Fibroblast of lung (primary cell): ENCODE measurements around the gene PIK3R6. TPM values are rescaled to one million over a fixed set of nuclear protein-coding genes. Genes with fewer than 3 reads are reported as not detected.

Experiments used
- DNase-seq, 2 donors: peaks; one replicate each; pipeline versions ENCODE4 v3.0.0 to v3.0.0-alpha.2; 2010; ENCODE audit warnings: low read depth in 2 of 2
- H2AFZ ChIP-seq: 2 replicates; pipeline ENCODE4 v1.5.1; 2012; ENCODE audit warnings: low read length, control low read depth, inconsistent platforms
- H3K27ac ChIP-seq: 2 replicates; pipeline ENCODE4 v1.5.1; 2011; ENCODE audit warnings: low read length, control low read depth; ENCODE audit not compliant: insufficient read depth
- H3K27me3 ChIP-seq: 2 replicates; pipeline ENCODE4 v1.5.1; 2011; ENCODE audit warnings: mild to moderate bottlenecking, low read length; ENCODE audit not compliant: control insufficient read depth, insufficient read depth
- H3K36me3 ChIP-seq: 2 replicates; pipeline ENCODE4 v1.5.1; 2011; ENCODE audit warnings: low read length; ENCODE audit not compliant: control insufficient read depth, insufficient read depth
- H3K4me1 ChIP-seq: 2 replicates; pipeline ENCODE4 v1.5.1; 2011; ENCODE audit warnings: low read length; ENCODE audit not compliant: control insufficient read depth, insufficient read depth; ENCODE audit errors: extremely low read depth
- H3K4me2 ChIP-seq: 2 replicates; pipeline ENCODE4 v1.5.1; 2011; ENCODE audit warnings: low read length, control low read depth; ENCODE audit not compliant: insufficient read depth; ENCODE audit errors: extremely low read depth
- H3K4me3 ChIP-seq, 4 experiments: fragments of 200-600 bp in 1 of 4; sonication (generic) in 1 of 4; replicated peaks in 1 of 4; 2 replicates each; pipeline ENCODE4 v1.5.1; 2011 to 2016; ENCODE audit warnings: low read length in 4 of 4, low read depth in 3 of 4, mild to moderate bottlenecking in 3 of 4, control low read depth in 2 of 4, inconsistent platforms in 1 of 4, mixed read lengths in 1 of 4; ENCODE audit not compliant: insufficient read depth in 1 of 4; ENCODE audit errors: control extremely low read depth in 1 of 4
- H3K79me2 ChIP-seq: 2 replicates; pipeline ENCODE4 v1.5.1; 2012; ENCODE audit warnings: mild to moderate bottlenecking, low read length, inconsistent platforms; ENCODE audit not compliant: control insufficient read depth, insufficient read depth
- H3K9ac ChIP-seq: 2 replicates; pipeline ENCODE4 v1.5.1; 2011; ENCODE audit warnings: mild to moderate bottlenecking, low read length, control low read depth; ENCODE audit not compliant: insufficient read depth
- H3K9me3 ChIP-seq: 2 replicates; pipeline ENCODE4 v1.5.1; 2012; ENCODE audit warnings: low read depth, low read length; ENCODE audit not compliant: control insufficient read depth, insufficient read depth
- H4K20me1 ChIP-seq: 2 replicates; pipeline ENCODE4 v1.5.1; 2011; ENCODE audit warnings: low read length; ENCODE audit not compliant: control insufficient read depth, insufficient read depth; ENCODE audit errors: extremely low read depth
- EZH2 ChIP-seq: IDR thresholded peaks from 2 replicates; pipeline ENCODE4 v1.5.1; 2012; ENCODE audit warnings: low read length, control low read depth, mild to moderate bottlenecking; ENCODE audit errors: missing control alignments
- polyA plus RNA-seq, 2 donors: library from polyadenylated mRNA; depleted of rRNA in 1 of 2; stranded (reverse) in 1 of 2; unstranded in 1 of 2; fragments of >200 nt; gene quantifications; 2 replicates each; pipeline ENCODE4 v1.2.1, GENCODE V29; 2011 to 2012; ENCODE audit warnings: missing spikeins in 1 of 2
- total RNA-seq: library from RNA; depleted of rRNA; stranded (reverse); fragments of >200 nt; gene quantifications from 2 replicates; pipeline ENCODE4 v1.2.1, GENCODE V29; 2014
- TF ChIP-seq, protein P1 (sequence below), 2 donors: IDR thresholded peaks in 1 of 2; conservative IDR thresholded peaks in 1 of 2; 1 replicate in 1 of 2; 2 replicates in 1 of 2; pipeline ENCODE4 v1.5.1; 2011 to 2012; ENCODE audit warnings: low read length in 2 of 2, control low read depth in 1 of 2, inconsistent platforms in 1 of 2, low read depth in 1 of 2, mild to moderate bottlenecking in 1 of 2

The PIK3R6 gene
- total and polyA plus RNA-seq, 2 donors (not counting 1 experiment from before 2014, with no cell fraction given) = 0.02 TPM; not detected in 1

DNA sequence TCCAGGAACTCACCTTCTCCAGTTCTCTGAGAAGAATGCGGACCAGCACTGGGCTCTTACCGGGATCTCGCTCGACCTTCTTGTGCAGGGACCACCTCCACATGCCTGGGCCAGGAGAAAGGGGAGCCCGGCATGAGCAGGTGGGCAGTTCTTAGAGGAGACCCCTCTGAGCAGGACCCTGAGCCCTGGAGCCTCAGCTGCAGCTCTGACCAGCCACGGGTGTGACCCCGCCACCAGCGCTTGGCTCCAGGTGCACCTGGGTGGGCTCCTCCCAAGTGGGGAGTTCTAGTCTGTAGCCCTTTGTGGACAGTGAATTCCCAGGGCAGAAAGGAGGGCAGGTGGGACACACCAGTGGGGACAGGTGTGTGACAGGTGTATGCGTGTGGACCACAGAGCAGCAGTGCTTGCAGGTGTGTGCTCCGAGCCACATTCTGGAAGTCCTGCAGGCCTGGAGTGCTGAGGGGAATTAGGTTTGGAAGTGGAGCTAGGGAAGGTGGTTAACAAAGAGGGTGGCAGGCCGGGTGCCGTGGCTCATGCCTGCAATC, 28.9 kb downstream of the PIK3R6 start:
- no peak overlapping the region for H3K27ac ChIP-seq
- no peak overlapping the region for H3K9ac ChIP-seq
- H3K79me2 ChIP-seq = no peaks in the 10 kb centered on the region
- H3K4me1 ChIP-seq = no peaks in the 10 kb centered on the region
- no peak for DNase-seq
- no peak overlapping the region for H3K4me2 ChIP-seq
- no peaks in the 10 kb centered on the region for H3K9me3 ChIP-seq
- no peaks in the 10 kb centered on the region for H3K36me3 ChIP-seq
- H4K20me1 ChIP-seq = no peaks in the 10 kb centered on the region
- H2AFZ ChIP-seq = no peak overlapping the region
- TF ChIP-seq, protein P1, sequence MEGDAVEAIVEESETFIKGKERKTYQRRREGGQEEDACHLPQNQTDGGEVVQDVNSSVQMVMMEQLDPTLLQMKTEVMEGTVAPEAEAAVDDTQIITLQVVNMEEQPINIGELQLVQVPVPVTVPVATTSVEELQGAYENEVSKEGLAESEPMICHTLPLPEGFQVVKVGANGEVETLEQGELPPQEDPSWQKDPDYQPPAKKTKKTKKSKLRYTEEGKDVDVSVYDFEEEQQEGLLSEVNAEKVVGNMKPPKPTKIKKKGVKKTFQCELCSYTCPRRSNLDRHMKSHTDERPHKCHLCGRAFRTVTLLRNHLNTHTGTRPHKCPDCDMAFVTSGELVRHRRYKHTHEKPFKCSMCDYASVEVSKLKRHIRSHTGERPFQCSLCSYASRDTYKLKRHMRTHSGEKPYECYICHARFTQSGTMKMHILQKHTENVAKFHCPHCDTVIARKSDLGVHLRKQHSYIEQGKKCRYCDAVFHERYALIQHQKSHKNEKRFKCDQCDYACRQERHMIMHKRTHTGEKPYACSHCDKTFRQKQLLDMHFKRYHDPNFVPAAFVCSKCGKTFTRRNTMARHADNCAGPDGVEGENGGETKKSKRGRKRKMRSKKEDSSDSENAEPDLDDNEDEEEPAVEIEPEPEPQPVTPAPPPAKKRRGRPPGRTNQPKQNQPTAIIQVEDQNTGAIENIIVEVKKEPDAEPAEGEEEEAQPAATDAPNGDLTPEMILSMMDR (conservative IDR thresholded peaks at IDR 0.05 in 1 of 2, IDR thresholded peaks at IDR 0.05 in 1 of 2; ENCODE audit: low read depth in 1 of 2, low read length in 2 of 2) = no peak
- no peak for TF ChIP-seq EZH2
- no peaks in the 10 kb centered on the region for H3K27me3 ChIP-seq
- no peak overlapping the region for H3K4me3 ChIP-seq

DNA sequence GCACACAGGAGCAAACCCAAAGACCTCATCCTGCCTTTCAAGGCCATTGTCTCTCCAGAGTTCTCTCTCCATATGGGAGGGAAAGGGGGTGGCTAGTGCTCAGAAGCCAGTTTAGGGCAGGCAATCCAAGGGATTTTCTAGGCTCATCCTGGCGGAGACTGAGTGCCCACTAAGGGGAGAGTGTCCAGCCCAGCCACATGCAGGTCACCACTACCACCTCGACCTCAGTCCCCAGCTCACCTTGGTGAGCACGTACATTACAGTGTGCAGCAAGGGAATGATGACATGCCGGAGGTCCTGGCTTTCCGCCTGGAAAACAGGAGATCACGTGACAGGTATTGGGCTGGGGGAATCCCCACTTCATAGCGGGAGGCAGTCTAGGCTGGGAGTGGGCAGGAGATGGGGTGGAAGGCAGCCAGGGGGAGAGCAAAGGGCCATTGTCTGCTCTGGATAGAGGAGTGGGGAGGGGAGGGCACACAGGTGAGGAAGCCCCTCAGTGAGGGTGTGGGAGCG, 29.9 kb downstream of the PIK3R6 start:
- Histone ChIP-seq H3K36me3 (no peaks in the 10 kb centered on the region), H3K27me3 (no peaks in the 10 kb centered on the region), H3K4me3 (no peak overlapping the region), H3K27ac (no peak overlapping the region), H3K9ac (no peak overlapping the region), H3K4me1 (no peaks in the 10 kb centered on the region), H3K4me2 (no peak overlapping the region), H3K9me3 (no peaks in the 10 kb centered on the region), H2AFZ (no peak overlapping the region), H3K79me2 (no peaks in the 10 kb centered on the region), H4K20me1 (no peaks in the 10 kb centered on the region)
- DNase-seq = no peak
- TF ChIP-seq EZH2 = no peak
- TF ChIP-seq, protein P1 (conservative IDR thresholded peaks at IDR 0.05 in 1 of 2, IDR thresholded peaks at IDR 0.05 in 1 of 2; ENCODE audit: low read depth in 1 of 2, low read length in 2 of 2) = no peak

DNA sequence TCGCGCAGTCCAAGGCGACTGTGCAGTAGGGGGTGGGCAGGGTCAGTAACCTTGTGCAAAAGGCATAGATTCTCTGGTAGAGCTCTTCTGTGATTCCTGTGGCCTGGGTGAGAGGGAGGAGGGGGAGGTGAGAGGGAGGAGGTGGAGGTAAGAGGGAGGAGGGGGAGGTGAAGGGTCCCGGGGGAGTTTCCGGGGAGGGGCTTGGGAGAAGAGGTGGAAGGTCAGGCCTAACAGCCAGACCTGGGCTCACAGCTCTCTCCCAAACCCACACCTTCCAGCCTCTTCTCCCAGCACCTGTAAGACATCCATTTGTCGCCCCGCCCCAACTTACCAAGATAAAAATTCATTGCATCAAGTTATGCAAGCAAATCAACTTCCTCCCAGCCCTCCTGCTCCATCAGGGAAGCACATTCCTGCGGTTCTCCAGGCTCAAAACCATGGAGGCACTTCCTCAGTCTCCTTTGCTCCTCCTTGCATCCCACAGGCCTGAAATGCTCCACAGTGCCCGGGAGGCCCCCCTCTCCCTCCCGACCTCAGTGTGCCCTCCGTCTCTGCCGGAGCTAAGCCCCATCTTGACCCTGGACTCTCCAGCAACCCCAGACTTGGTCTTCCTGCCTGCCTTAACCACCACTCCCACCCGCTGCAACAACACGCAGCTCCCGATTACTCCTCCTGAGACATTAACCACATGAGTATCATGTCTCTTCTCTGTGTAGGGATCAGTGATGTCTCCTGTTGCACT, 30.5 kb downstream of the PIK3R6 start:
- Histone ChIP-seq H3K4me2 (no peak overlapping the region), H3K79me2 (no peaks in the 10 kb centered on the region), H3K9me3 (no peaks in the 10 kb centered on the region), H3K4me3 (no peak overlapping the region), H3K9ac (no peak overlapping the region), H3K27ac (no peak overlapping the region), H3K36me3 (no peaks in the 10 kb centered on the region), H4K20me1 (no peaks in the 10 kb centered on the region), H2AFZ (no peak overlapping the region), H3K27me3 (no peaks in the 10 kb centered on the region), H3K4me1 (no peaks in the 10 kb centered on the region)
- DNase-seq = no peak
- TF ChIP-seq EZH2 = no peak
- TF ChIP-seq, protein P1 (conservative IDR thresholded peaks at IDR 0.05 in 1 of 2, IDR thresholded peaks at IDR 0.05 in 1 of 2; ENCODE audit: low read depth in 1 of 2, low read length in 2 of 2) = no peak
